GM12878 (cell line): ENCODE measurements around the gene SRGAP2.
"Not testable (repeated sequence)": the region's sequence is repeated elsewhere in the genome, so short reads cannot be mapped to it uniquely, and the experiment has no call there.

ENCODE experiments used
- ATF2 ChIP-seq: IDR thresholded peaks from 2 replicates; pipeline ENCODE4 v1.6.1; 2012; ENCODE audit warnings: low read length, inconsistent platforms
- CREB1 ChIP-seq: IDR thresholded peaks from 2 replicates; pipeline ENCODE4 v1.6.1; 2012; ENCODE audit warnings: low read depth, mild to moderate bottlenecking, inconsistent platforms
- GATAD2B ChIP-seq: fragments of 450-650 bp; conservative IDR thresholded peaks from 2 replicates; pipeline ENCODE4 v1.6.1; 2017; ENCODE audit warnings: low read depth, mild to moderate bottlenecking, moderate library complexity
- KDM1A ChIP-seq: fragments of 200-600 bp; sonication (generic); IDR thresholded peaks from 2 replicates; pipeline ENCODE4 v1.6.1; 2016; ENCODE audit warnings: borderline replicate concordance
- PKNOX1 ChIP-seq: fragments of 450-650 bp; IDR thresholded peaks from 2 replicates; pipeline ENCODE4 v1.6.1; 2016; ENCODE audit warnings: mild to moderate bottlenecking
- SP1 ChIP-seq: IDR thresholded peaks from one replicate; pipeline ENCODE4 v1.6.1; 2011; ENCODE audit warnings: low read depth, low read length
- SUPT20H ChIP-seq: IDR thresholded peaks from 2 replicates; pipeline ENCODE4 v1.6.1; 2011; ENCODE audit warnings: low read depth, mild to moderate bottlenecking, low read length, moderate library complexity, borderline replicate concordance; ENCODE audit not compliant: control insufficient read depth
- TF ChIP-seq, protein P1 (sequence below), 3 experiments: IDR thresholded peaks in 2 of 3; conservative IDR thresholded peaks in 1 of 3; 2 replicates each; pipeline ENCODE4 v1.5.1; 2011; ENCODE audit warnings: low read depth in 3 of 3, low read length in 3 of 3, mild to moderate bottlenecking in 3 of 3, control low read depth in 2 of 3, moderate library complexity in 2 of 3, inconsistent platforms in 1 of 3, mixed read lengths in 1 of 3; ENCODE audit not compliant: control insufficient read depth in 2 of 3, insufficient read depth in 1 of 3; ENCODE audit errors: extremely low read depth in 1 of 3

DNA sequence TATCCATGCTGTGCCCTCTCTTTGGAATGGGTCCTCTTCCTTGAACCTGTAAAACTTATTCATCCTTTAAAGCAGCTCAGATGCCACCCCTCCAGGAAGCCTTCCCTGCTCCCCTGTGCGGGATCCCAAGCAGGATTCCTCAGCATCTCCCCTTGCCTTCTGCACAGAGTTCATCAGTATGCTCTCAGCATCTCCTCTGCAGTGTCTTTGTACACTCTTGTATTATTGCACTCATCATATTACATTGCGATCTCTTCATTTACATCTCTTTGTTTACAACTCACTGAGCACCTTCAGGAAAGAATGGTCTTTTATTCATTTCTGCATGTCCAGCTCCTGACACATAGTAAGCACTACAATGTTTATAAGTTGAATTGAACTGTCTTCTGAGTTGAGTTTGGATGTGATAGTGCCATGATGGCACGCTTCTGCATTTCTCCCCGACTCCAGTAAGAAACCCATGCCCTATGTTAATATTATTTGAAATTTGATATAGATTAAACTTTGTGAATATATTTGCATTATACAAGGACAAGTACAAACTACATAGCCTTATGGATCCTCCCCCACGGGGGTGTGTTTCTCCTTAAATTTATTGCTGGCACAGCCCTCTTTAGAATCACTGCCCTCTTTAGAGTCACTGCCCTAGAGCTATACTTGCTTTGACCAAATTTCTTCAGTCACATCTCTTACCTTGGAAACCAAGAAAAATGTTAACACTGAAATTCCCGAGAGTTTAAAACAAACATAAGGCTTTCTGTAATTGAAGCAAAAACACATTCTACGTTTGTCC, 12.5 kb downstream of the SRGAP2 start:
- not testable (repeated sequence) for TF ChIP-seq ATF2, SP1, KDM1A, GATAD2B, SUPT20H, PKNOX1, CREB1
- TF ChIP-seq, protein P1, sequence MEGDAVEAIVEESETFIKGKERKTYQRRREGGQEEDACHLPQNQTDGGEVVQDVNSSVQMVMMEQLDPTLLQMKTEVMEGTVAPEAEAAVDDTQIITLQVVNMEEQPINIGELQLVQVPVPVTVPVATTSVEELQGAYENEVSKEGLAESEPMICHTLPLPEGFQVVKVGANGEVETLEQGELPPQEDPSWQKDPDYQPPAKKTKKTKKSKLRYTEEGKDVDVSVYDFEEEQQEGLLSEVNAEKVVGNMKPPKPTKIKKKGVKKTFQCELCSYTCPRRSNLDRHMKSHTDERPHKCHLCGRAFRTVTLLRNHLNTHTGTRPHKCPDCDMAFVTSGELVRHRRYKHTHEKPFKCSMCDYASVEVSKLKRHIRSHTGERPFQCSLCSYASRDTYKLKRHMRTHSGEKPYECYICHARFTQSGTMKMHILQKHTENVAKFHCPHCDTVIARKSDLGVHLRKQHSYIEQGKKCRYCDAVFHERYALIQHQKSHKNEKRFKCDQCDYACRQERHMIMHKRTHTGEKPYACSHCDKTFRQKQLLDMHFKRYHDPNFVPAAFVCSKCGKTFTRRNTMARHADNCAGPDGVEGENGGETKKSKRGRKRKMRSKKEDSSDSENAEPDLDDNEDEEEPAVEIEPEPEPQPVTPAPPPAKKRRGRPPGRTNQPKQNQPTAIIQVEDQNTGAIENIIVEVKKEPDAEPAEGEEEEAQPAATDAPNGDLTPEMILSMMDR (IDR thresholded peaks at IDR 0.05 in 2 of 3, conservative IDR thresholded peaks at IDR 0.05 in 1 of 3; ENCODE audit: control insufficient read depth in 2 of 3, extremely low read depth in 1 of 3, insufficient read depth in 1 of 3, low read depth in 3 of 3, low read length in 3 of 3), result not testable (repeated sequence)
